HG03135 (cell line): Measurements from ENCODE around the gene GPC5.
"Not testable (repeated sequence)": the region's sequence is repeated elsewhere in the genome, so short reads cannot be mapped to it uniquely, and the experiment has no call there.

Experiments used
- ATAC-seq: cut with Tn5 transposase; IDR thresholded peaks from one replicate; pipeline ENCODE4 v1.9.1; 2021; ENCODE audit warnings: mild to moderate bottlenecking, moderate library complexity; ENCODE audit not compliant: unreplicated experiment

The GPC5 gene

GRCh38 chr13:92415781-92416180, 1017.4 kb downstream of the GPC5 start:
- no peak for ATAC-seq

GRCh38 chr13:92418818-92419412, 1020.5 kb downstream of the GPC5 start:
- no peak for ATAC-seq

GRCh38 chr13:92429231-92429630, 1030.8 kb downstream of the GPC5 start:
- no peak for ATAC-seq

- no peak for ATAC-seq
These were observed 1035.0 kb downstream of the GPC5 start for GRCh38 chr13:92433386-92433785.

GRCh38 chr13:92433963-92434362, 1035.5 kb downstream of the GPC5 start:
- no peak for ATAC-seq

GRCh38 chr13:92436924-92437323, 1038.5 kb downstream of the GPC5 start:
- ATAC-seq: no peak

GRCh38 chr13:92444244-92444643, 1045.8 kb downstream of the GPC5 start:
- no peak for ATAC-seq

GRCh38 chr13:92451060-92451459, 1052.6 kb downstream of the GPC5 start:
- ATAC-seq: no peak

GRCh38 chr13:92452840-92453239, 1054.4 kb downstream of the GPC5 start:
- no peak for ATAC-seq

GRCh38 chr13:92459306-92459705, 1060.9 kb downstream of the GPC5 start:
- ATAC-seq: no peak

- no peak for ATAC-seq
These were observed 1062.1 kb downstream of the GPC5 start for GRCh38 chr13:92460479-92460878.

- no peak for ATAC-seq
These were observed 1063.0 kb downstream of the GPC5 start for GRCh38 chr13:92461402-92461801.

GRCh38 chr13:92461831-92462230, 1063.4 kb downstream of the GPC5 start:
- ATAC-seq: no peak

GRCh38 chr13:92463134-92463533, 1064.7 kb downstream of the GPC5 start:
- ATAC-seq: no peak

GRCh38 chr13:92473765-92474475, 1075.5 kb downstream of the GPC5 start:
- ATAC-seq: no peak

GRCh38 chr13:92480387-92480786, 1082.0 kb downstream of the GPC5 start:
- ATAC-seq: no peak

- not testable (repeated sequence) for ATAC-seq
These were observed 1084.4 kb downstream of the GPC5 start for GRCh38 chr13:92482790-92483189.

GRCh38 chr13:92483894-92484293, 1085.5 kb downstream of the GPC5 start:
- ATAC-seq: no peak

GRCh38 chr13:92487238-92487637, 1088.8 kb downstream of the GPC5 start:
- ATAC-seq: no peak

GRCh38 chr13:92488249-92488852, 1089.9 kb downstream of the GPC5 start:
- no peak for ATAC-seq

GRCh38 chr13:92491839-92492238, 1093.4 kb downstream of the GPC5 start:
- ATAC-seq: no peak

- ATAC-seq: no peak
These were observed 1096.5 kb downstream of the GPC5 start for GRCh38 chr13:92494915-92495314.
